H9 (cell line): ENCODE results near the gene GRK3. TPM values are rescaled to one million over a fixed set of nuclear protein-coding genes. Genes with fewer than 3 reads are reported as not detected.

Experiments used
- DNase-seq: peaks from one replicate; pipeline ENCODE4 v3.0.0-alpha.2; 2017
- H2AFZ ChIP-seq: one replicate; pipeline ENCODE4 v1.6.1; 2013; ENCODE audit warnings: mild to moderate bottlenecking, low read length, control low read depth, moderate library complexity
- H2AK5ac ChIP-seq: 2 replicates; pipeline ENCODE4 v1.6.1; 2013; ENCODE audit warnings: low read length, control low read depth, mixed read lengths; ENCODE audit not compliant: insufficient read length
- H2BK120ac ChIP-seq: one replicate; pipeline ENCODE4 v1.6.1; 2013; ENCODE audit warnings: low read depth, mild to moderate bottlenecking, low read length, control low read depth, inconsistent platforms; ENCODE audit not compliant: poor library complexity, severe bottlenecking
- H2BK12ac ChIP-seq: 2 replicates; pipeline ENCODE4 v1.6.1; 2013; ENCODE audit warnings: low read length, control low read depth, mixed read lengths, low read depth; ENCODE audit not compliant: insufficient read length
- H2BK15ac ChIP-seq: 2 replicates; pipeline ENCODE4 v1.6.1; 2013; ENCODE audit warnings: low read depth, low read length, control low read depth
- H2BK20ac ChIP-seq: one replicate; pipeline ENCODE4 v1.6.1; 2013; ENCODE audit warnings: low read depth, mild to moderate bottlenecking, low read length, control low read depth, inconsistent platforms; ENCODE audit not compliant: poor library complexity, severe bottlenecking
- H2BK5ac ChIP-seq: 2 replicates; pipeline ENCODE4 v1.6.1; 2013; ENCODE audit warnings: low read length, control low read depth, mixed read lengths; ENCODE audit not compliant: insufficient read length
- H3K14ac ChIP-seq: 2 replicates; pipeline ENCODE4 v1.6.1; 2013; ENCODE audit warnings: low read length, control low read depth; ENCODE audit not compliant: insufficient read depth
- H3K18ac ChIP-seq: 2 replicates; pipeline ENCODE4 v1.6.1; 2013; ENCODE audit warnings: low read depth, mild to moderate bottlenecking, mixed read lengths, low read length, control low read depth; ENCODE audit not compliant: insufficient read length
- H3K23ac ChIP-seq: 2 replicates; pipeline ENCODE4 v1.6.1; 2013; ENCODE audit warnings: low read length, control low read depth, mixed read lengths, low read depth; ENCODE audit not compliant: insufficient read length
- H3K23me2 ChIP-seq: 2 replicates; pipeline ENCODE4 v1.6.1; 2013; ENCODE audit warnings: low read depth, mild to moderate bottlenecking, mixed read lengths, low read length, control low read depth; ENCODE audit not compliant: insufficient read length, poor library complexity, severe bottlenecking
- H3K27ac ChIP-seq: 2 replicates; pipeline ENCODE4 v1.5.1; 2013; ENCODE audit warnings: low read length, control low read depth, mixed read lengths, low read depth; ENCODE audit not compliant: insufficient read length
- H3K27me3 ChIP-seq: 2 replicates; pipeline ENCODE4 v1.6.1; 2013; ENCODE audit warnings: low read length, control low read depth, inconsistent platforms; ENCODE audit not compliant: insufficient read depth
- H3K4ac ChIP-seq: 2 replicates; pipeline ENCODE4 v1.6.1; 2013; ENCODE audit warnings: low read depth, mild to moderate bottlenecking, control low read depth, inconsistent platforms, low read length, moderate library complexity
- H3K4me1 ChIP-seq: 2 replicates; pipeline ENCODE4 v1.6.1; 2013; ENCODE audit warnings: low read length, control low read depth, inconsistent platforms; ENCODE audit not compliant: insufficient read depth
- H3K4me2 ChIP-seq: 2 replicates; pipeline ENCODE4 v1.6.1; 2013; ENCODE audit warnings: low read length, control low read depth, mixed read lengths; ENCODE audit not compliant: insufficient read length, insufficient read depth
- H3K56ac ChIP-seq: 2 replicates; pipeline ENCODE4 v1.6.1; 2013; ENCODE audit warnings: low read depth, mild to moderate bottlenecking, mixed read lengths, low read length, control low read depth; ENCODE audit not compliant: insufficient read length
- H3K79me1 ChIP-seq: 2 replicates; pipeline ENCODE4 v1.6.1; 2013; ENCODE audit warnings: low read depth, mild to moderate bottlenecking, moderate library complexity, low read length, control low read depth, inconsistent platforms; ENCODE audit not compliant: insufficient read depth, poor library complexity, severe bottlenecking
- H3K79me2 ChIP-seq: 2 replicates; pipeline ENCODE4 v1.6.1; 2013; ENCODE audit warnings: low read length, control low read depth, inconsistent platforms; ENCODE audit not compliant: insufficient read depth
- H3K9ac ChIP-seq: 2 replicates; pipeline ENCODE4 v1.6.1; 2013; ENCODE audit warnings: low read length, control low read depth, mixed read lengths; ENCODE audit not compliant: insufficient read length; ENCODE audit errors: extremely low read depth
- H3K9me3 ChIP-seq: one replicate; pipeline ENCODE4 v1.6.1; 2013; ENCODE audit warnings: low read depth, low read length, inconsistent platforms; ENCODE audit not compliant: control insufficient read depth
- H3T11ph ChIP-seq: one replicate; pipeline ENCODE4 v1.6.1; 2013; ENCODE audit warnings: mild to moderate bottlenecking, low read length, control low read depth, inconsistent platforms
- H4K20me1 ChIP-seq: one replicate; pipeline ENCODE4 v1.6.1; 2013; ENCODE audit not compliant: control insufficient read depth, insufficient read length, insufficient read depth
- H4K5ac ChIP-seq: 2 replicates; pipeline ENCODE4 v1.6.1; 2013; ENCODE audit warnings: low read depth, mild to moderate bottlenecking, mixed read lengths, low read length, control low read depth; ENCODE audit not compliant: insufficient read length
- H4K8ac ChIP-seq: replicated peaks from 2 replicates; pipeline ENCODE4 v1.6.1; 2013; ENCODE audit warnings: low read length, control low read depth, mixed read lengths, low read depth; ENCODE audit not compliant: insufficient read length
- H4K91ac ChIP-seq: 2 replicates; pipeline ENCODE4 v1.6.1; 2013; ENCODE audit warnings: low read depth, mild to moderate bottlenecking, moderate library complexity, mixed read lengths, low read length, control low read depth; ENCODE audit not compliant: insufficient read length
- H3K27ac Mint-ChIP-seq, 3 experiments: 2 replicates in 2 of 3; 3 replicates in 1 of 3; pipeline ENCODE4 v1.8.0; 2020 to 2021; ENCODE audit warnings: mixed read lengths in 3 of 3, mild to moderate bottlenecking in 1 of 3, moderate library complexity in 1 of 3
- H3K27me3 Mint-ChIP-seq: 2 replicates; pipeline ENCODE4 v1.8.0; 2021; ENCODE audit warnings: low read depth, mild to moderate bottlenecking, moderate library complexity, mixed read lengths
- H3K36me3 Mint-ChIP-seq, 3 experiments: 2 replicates in 2 of 3; 3 replicates in 1 of 3; pipeline ENCODE4 v1.8.0; 2020 to 2021; ENCODE audit warnings: low read depth in 3 of 3, mixed read lengths in 3 of 3; ENCODE audit not compliant: insufficient read depth in 1 of 3
- H3K4me1 Mint-ChIP-seq, 2 experiments: 2 replicates each; pipeline ENCODE4 v1.8.0; 2020; ENCODE audit warnings: mixed read lengths in 2 of 2
- H3K4me3 Mint-ChIP-seq, 2 experiments: 2 replicates in 1 of 2; 3 replicates in 1 of 2; pipeline ENCODE4 v1.8.0; 2020 to 2021; ENCODE audit warnings: mild to moderate bottlenecking in 2 of 2, mixed read lengths in 2 of 2, moderate library complexity in 1 of 2
- H3K9me3 Mint-ChIP-seq, 2 experiments: 2 replicates in 1 of 2; 3 replicates in 1 of 2; pipeline ENCODE4 v1.8.0; 2020; ENCODE audit warnings: mild to moderate bottlenecking in 2 of 2, mixed read lengths in 2 of 2, moderate library complexity in 1 of 2
- CTCF ChIP-seq: fragments of 200-600 bp; sonication (generic); conservative IDR thresholded peaks from 3 replicates; pipeline ENCODE4 v1.8.0; 2021; ENCODE audit warnings: antibody characterized with exemption, mild to moderate bottlenecking
- WGBS: extraction: QIAGEN DNeasy Blood & Tissue Kit; methylation state at CpG from one replicate; pipeline ENCODE4 v1.1.7; 2013; ENCODE audit warnings: missing lambda C conversion rate, low lambda C conversion rate, mixed read lengths; ENCODE audit not compliant: insufficient read length; ENCODE audit errors: extremely low coverage; 5-methylcytosine and 5-hydroxymethylcytosine counted together
- total RNA-seq: library from RNA; stranded (reverse); gene quantifications from 2 replicates; pipeline ENCODE4 v1.2.1, GENCODE V29; 2021

The GRK3 gene
- total RNA-seq, 1 experiment from 2014 or later, result 23.9 TPM

DNA sequence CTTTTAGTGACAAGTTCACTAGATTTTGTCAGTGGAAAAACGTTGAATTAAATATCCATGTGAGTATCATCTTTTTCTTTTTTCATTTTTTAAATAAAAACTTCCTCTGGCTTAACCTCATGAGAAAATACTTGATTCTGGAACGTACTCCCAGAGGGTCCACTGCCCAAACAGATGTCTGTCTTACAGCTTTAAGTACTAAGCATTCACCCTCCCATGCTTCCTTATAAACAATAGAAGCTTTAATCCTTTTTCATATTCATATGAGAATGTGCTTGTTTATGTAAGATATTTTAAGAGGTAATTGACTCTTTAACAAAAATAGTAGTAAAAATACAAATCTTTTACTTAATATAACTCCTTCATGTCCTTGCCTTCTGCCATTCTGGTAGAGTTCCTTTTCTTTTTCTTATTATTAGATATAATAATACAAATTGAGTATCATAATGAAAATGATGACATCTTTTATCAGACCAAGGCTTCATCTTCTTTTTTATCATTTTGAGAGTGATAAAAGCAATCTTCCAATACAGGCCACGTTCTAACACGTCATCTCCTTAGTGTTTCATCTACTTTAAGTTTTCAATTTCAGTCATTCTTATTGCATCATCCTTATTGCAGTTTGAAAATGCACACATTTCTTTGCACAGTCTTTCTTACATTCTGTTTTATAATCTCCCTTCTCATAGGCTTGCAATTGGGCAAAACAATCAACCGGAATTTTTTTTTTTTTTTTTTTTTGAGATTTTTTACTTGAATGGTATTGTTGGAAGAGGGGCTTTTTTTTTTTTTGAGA lies 108.0 kb downstream of the GRK3 start:
- H3K18ac ChIP-seq, result no peak overlapping the region
- H3K27ac ChIP-seq, result no peak overlapping the region
- no peak overlapping the region for H4K5ac ChIP-seq
- no CpG with 5 or more reads among the region's 5 CpGs for WGBS
- no peak overlapping the region for H3K9ac ChIP-seq
- TF ChIP-seq CTCF, result no peak
- H3K14ac ChIP-seq, result no peak overlapping the region
- H2BK120ac ChIP-seq, result no peak overlapping the region
- no peaks in the 10 kb centered on the region for H3K23me2 ChIP-seq
- no peaks in the 10 kb centered on the region for H3K79me1 ChIP-seq
- no peak overlapping the region for H2AFZ ChIP-seq
- no peaks in the 10 kb centered on the region for H4K20me1 ChIP-seq
- H3T11ph ChIP-seq, result no peak overlapping the region
- H2BK12ac ChIP-seq, result no peak overlapping the region
- H2BK5ac ChIP-seq, result no peak overlapping the region
- Mint-ChIP-seq H3K36me3 (peaks cover 3 to 10% (median 4%) of the 10 kb centered on the region in 3 experiments; a peak in 2 of 7 replicates), H3K4me1 (peaks cover 20 to 24% of the 10 kb centered on the region in 2 experiments), H3K4me3 (no peak overlapping the region), H3K27ac (no peak overlapping the region), H3K27me3 (no peaks in the 10 kb centered on the region), H3K9me3 (no peaks in the 10 kb centered on the region)
- H4K8ac ChIP-seq, result no peak overlapping the region
- H3K4me2 ChIP-seq, result no peak overlapping the region
- no peaks in the 10 kb centered on the region for H3K27me3 ChIP-seq
- no peaks in the 10 kb centered on the region for H3K79me2 ChIP-seq
- H2BK20ac ChIP-seq, result no peak overlapping the region
- no peak overlapping the region for H3K56ac ChIP-seq
- H2AK5ac ChIP-seq, result no peak overlapping the region
- H4K91ac ChIP-seq, result no peak overlapping the region
- H3K9me3 ChIP-seq, result no peaks in the 10 kb centered on the region
- H3K4me1 ChIP-seq, result peaks cover 3% of the 10 kb centered on the region; the same call in 1 of the 2 replicates
- no peak overlapping the region for H3K4ac ChIP-seq
- H3K23ac ChIP-seq, result no peak overlapping the region
- DNase-seq, result no peak
- no peak overlapping the region for H2BK15ac ChIP-seq
